A673 (cell line): ENCODE data around the gene ISY1. TPM values are rescaled to one million over a fixed set of nuclear protein-coding genes. Genes with fewer than 3 reads are reported as not detected.
"Not testable (repeated sequence)": the region's sequence is repeated elsewhere in the genome, so short reads cannot be mapped to it uniquely, and the experiment has no call there.

Experiments used
- BruUV-seq: library from RNA; stranded (reverse); fragments of 400-500 nt; replicated peaks from 2 replicates; lab custom pipeline; 2021; lab: Mats Ljungman, UMichigan
- CTCF ChIA-PET: fragments of 300-600 bp; sonication (Branson Sonifier 250); formaldehyde crosslinking; loops from one replicate; lab custom pipeline; 2022; ENCODE audit warnings: antibody characterized with exemption; lab: Charles Lee
- POLR2A ChIA-PET: fragments of 300-600 bp; sonication (Branson Sonifier 250); formaldehyde crosslinking; loops from one replicate; lab custom pipeline; 2022; ENCODE audit warnings: antibody characterized with exemption; ENCODE audit not compliant: low non-redundant PET; lab: Charles Lee
- DNase-seq: peaks from one replicate; pipeline ENCODE4 v3.0.0-alpha.2; 2015; ENCODE audit warnings: low spot score
- H3K27ac ChIP-seq: fragments of 200-600 bp; sonication (generic); 2 replicates; pipeline ENCODE4 v1.5.1; 2016; ENCODE audit warnings: mixed run types, low read depth, mild to moderate bottlenecking, mixed read lengths, antibody characterized with exemption, low read length; ENCODE audit not compliant: poor library complexity, severe bottlenecking
- H3K27me3 ChIP-seq: fragments of 200-600 bp; sonication (generic); replicated peaks from 2 replicates; pipeline ENCODE4 v1.6.1; 2017; ENCODE audit warnings: mixed run types, low read depth, mild to moderate bottlenecking, mixed read lengths, antibody characterized with exemption, low read length; ENCODE audit not compliant: insufficient read depth, poor library complexity
- H3K36me3 ChIP-seq: fragments of 200-600 bp; sonication (generic); 2 replicates; pipeline ENCODE4 v1.6.1; 2016; ENCODE audit warnings: mixed run types, mild to moderate bottlenecking, mixed read lengths, antibody characterized with exemption, low read length; ENCODE audit not compliant: insufficient read depth, poor library complexity, severe bottlenecking
- H3K4me1 ChIP-seq: fragments of 200-600 bp; sonication (generic); 2 replicates; pipeline ENCODE4 v1.6.1; 2017; ENCODE audit warnings: mixed run types, mild to moderate bottlenecking, mixed read lengths, antibody characterized with exemption, low read length; ENCODE audit not compliant: insufficient read depth, poor library complexity, severe bottlenecking
- H3K4me3 ChIP-seq: fragments of 200-600 bp; sonication (generic); 2 replicates; pipeline ENCODE4 v1.5.1; 2016; ENCODE audit warnings: low read depth, mixed run types, mild to moderate bottlenecking, mixed read lengths, low read length; ENCODE audit not compliant: poor library complexity, severe bottlenecking
- H3K9me3 ChIP-seq: fragments of 200-600 bp; sonication (generic); 2 replicates; pipeline ENCODE4 v1.6.1; 2016; ENCODE audit warnings: mixed run types, low read depth, mild to moderate bottlenecking, mixed read lengths, antibody characterized with exemption, low read length; ENCODE audit not compliant: poor library complexity, severe bottlenecking
- CTCF ChIP-seq: fragments of 300-800, 200-600 bp; sonication (generic); conservative IDR thresholded peaks from 2 replicates; pipeline ENCODE4 v1.5.1; 2017; ENCODE audit warnings: low read depth, mild to moderate bottlenecking, antibody characterized with exemption, low read length, moderate library complexity, mixed read lengths
- EZH2 ChIP-seq: fragments of 200-600 bp; sonication (generic); IDR thresholded peaks from 2 replicates; pipeline ENCODE4 v1.6.1; 2017; ENCODE audit warnings: borderline replicate concordance, low read depth, mild to moderate bottlenecking, mixed read lengths, antibody characterized with exemption, low read length; ENCODE audit not compliant: poor library complexity, severe bottlenecking
- intact Hi-C: fragments of 100-400 bp; cut with micrococcal nuclease; formaldehyde crosslinking; loops from one replicate; pipeline ENCODE4 v1.10.0; 2022; ENCODE audit not compliant: unreplicated experiment
- total RNA-seq: library from RNA; stranded (reverse); gene quantifications from 2 replicates; pipeline ENCODE4 v1.2.3, GENCODE V29; 2021

Gene ISY1
- total RNA-seq, 1 experiment from 2014 or later: 46.2 TPM

DNA sequence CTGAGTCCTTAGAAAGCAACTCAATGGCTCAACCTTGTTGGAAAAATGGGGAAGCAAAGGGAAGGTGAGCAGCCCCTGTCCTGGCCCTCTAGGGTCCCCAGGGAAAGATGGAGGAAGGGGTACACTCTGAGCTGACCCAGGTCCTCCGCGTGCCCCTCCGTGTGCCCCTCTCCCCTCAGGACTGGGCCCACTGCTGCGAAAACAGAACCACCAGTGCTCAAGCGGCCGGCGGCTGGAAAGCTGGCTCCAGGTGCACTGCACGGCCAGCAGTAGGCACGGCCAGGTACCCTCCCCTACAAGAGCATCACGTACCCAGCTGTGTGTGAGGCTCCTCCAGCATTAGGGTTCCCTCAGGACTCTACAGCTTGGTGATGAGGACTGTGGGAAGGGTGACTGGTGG lies 65.6 kb downstream of the ISY1 start:
- Histone ChIP-seq H3K4me1 (no peaks in the 10 kb centered on the region), H3K27me3 (no peaks in the 10 kb centered on the region), H3K27ac (no peak overlapping the region), H3K4me3 (no peak overlapping the region), H3K9me3 (no peaks in the 10 kb centered on the region), H3K36me3 (no peaks in the 10 kb centered on the region)
- no peak for DNase-seq
- no TSS peak for BruUV-seq
- TF ChIP-seq CTCF (no peak), EZH2 (no peak)
- ChIA-PET POLR2A (no interaction called here), CTCF (no interaction called here)
- intact Hi-C loops: loop anchor here (10.0 kb wide), 1 partner anchor 120 kb away; no protein-coding TSS in a partner anchor

GRCh38 chr3:129088312-129088711 lies 72.6 kb downstream of the ISY1 start:
- intact Hi-C loops, H3K4me1 ChIP-seq, H3K27ac ChIP-seq, POLR2A ChIA-PET, H3K4me3 ChIP-seq, H3K36me3 ChIP-seq, CTCF ChIA-PET, H3K27me3 ChIP-seq, BruUV-seq, DNase-seq, H3K9me3 ChIP-seq: not testable (repeated sequence)

- not testable (repeated sequence) for DNase-seq
Observed at GRCh38 chr3:129087904-129088303, 73.0 kb downstream of the ISY1 start.

GRCh38 chr3:129087138-129087702 lies 73.6 kb downstream of the ISY1 start:
- CTCF ChIA-PET: no interaction called here

More at GRCh38 chr3:129087904-129088303, 73.0 kb downstream of the ISY1 start:
- H3K4me3 ChIP-seq, CTCF ChIA-PET, H3K9me3 ChIP-seq, H3K4me1 ChIP-seq, H3K27me3 ChIP-seq, H3K36me3 ChIP-seq, H3K27ac ChIP-seq, BruUV-seq, intact Hi-C loops, POLR2A ChIA-PET: not testable (repeated sequence)

More at GRCh38 chr3:129087138-129087702, 73.6 kb downstream of the ISY1 start:
- intact Hi-C loops: no loop called here
- H3K4me3 ChIP-seq: no peak overlapping the region
- no peaks in the 10 kb centered on the region for H3K27me3 ChIP-seq
- H3K36me3 ChIP-seq: no peaks in the 10 kb centered on the region
- no TSS peak for BruUV-seq
- no peak for TF ChIP-seq EZH2
- no peak for TF ChIP-seq CTCF
- no peak overlapping the region for H3K27ac ChIP-seq
- H3K4me1 ChIP-seq: no peaks in the 10 kb centered on the region
- DNase-seq: no peak
- POLR2A ChIA-PET: no interaction called here
- H3K9me3 ChIP-seq: no peaks in the 10 kb centered on the region
